ENCODE measurements around the gene TRAPPC6A.

TRAPPC6A gene

GRCh38 chr19:45173816-45174215 is 4.2 kb downstream of the TRAPPC6A start:
- DNase-seq (ENCODE audit: low read depth, low spot score) = peak; percentile 75
- no peak overlapping the region for H3K4me3 ChIP-seq (ENCODE audit: low read depth, low read length)
- CTCF ChIA-PET = interaction anchor here (1.4 kb wide), 1 partner anchor 10 kb away, joined by 4 read pairs; no protein-coding TSS in a partner anchor
- no peak for TF ChIP-seq CTCF (IDR thresholded peaks at IDR 0.05; ENCODE audit: insufficient read depth, low read length, missing control alignments)
- POLR2A ChIA-PET = no interaction called here

- ChIA-PET POLR2A (no interaction called here), CTCF (interaction anchor here (0.5 kb wide), 1 partner anchor 221 kb away, joined by 4 read pairs; no protein-coding TSS in a partner anchor)
- no peak overlapping the region for H3K4me3 ChIP-seq (ENCODE audit: low read depth, low read length)
Observed at GRCh38 chr19:45172611-45173208, 5.3 kb downstream of the TRAPPC6A start.

GRCh38 chr19:45172173-45172572 is 5.9 kb downstream of the TRAPPC6A start:
- ChIA-PET CTCF (interaction anchor here (0.5 kb wide), 1 partner anchor 222 kb away, joined by 4 read pairs; no protein-coding TSS in a partner anchor), POLR2A (no interaction called here)
- TF ChIP-seq CTCF (IDR thresholded peaks at IDR 0.05; ENCODE audit: insufficient read depth, low read length, missing control alignments) = no peak
- DNase-seq (ENCODE audit: low read depth, low spot score) = no peak
- H3K4me3 ChIP-seq (ENCODE audit: low read depth, low read length) = no peak overlapping the region

More at GRCh38 chr19:45172611-45173208, 5.3 kb downstream of the TRAPPC6A start:
- no peak for TF ChIP-seq CTCF (IDR thresholded peaks at IDR 0.05; ENCODE audit: insufficient read depth, low read length, missing control alignments)
- no peak for DNase-seq (ENCODE audit: low read depth, low spot score)

- no peak overlapping the region for H3K4me3 ChIP-seq (ENCODE audit: low read depth, low read length)
- DNase-seq (ENCODE audit: low read depth, low spot score) = no peak
- ChIA-PET CTCF (interaction anchor here (0.7 to 1.0 kb wide), 2 partner anchors 46 to 112 kb away, joined by 3 read pairs; no protein-coding TSS in a partner anchor), POLR2A (no interaction called here)
- no peak for TF ChIP-seq CTCF (IDR thresholded peaks at IDR 0.05; ENCODE audit: insufficient read depth, low read length, missing control alignments)
Observed at GRCh38 chr19:45171211-45171623, 6.8 kb downstream of the TRAPPC6A start.

GRCh38 chr19:45170146-45171106 is 7.6 kb downstream of the TRAPPC6A start:
- POLR2A ChIA-PET = no interaction called here
- no peak overlapping the region for H3K4me3 ChIP-seq (ENCODE audit: low read depth, low read length)
- no peak for DNase-seq (ENCODE audit: low read depth, low spot score)
- CTCF ChIA-PET = interaction anchor here (1.0 to 1.2 kb wide), 3 partner anchors 8 to 45 kb away, joined by 3 to 4 read pairs (median 4); partner anchors contain the start of genes BLOC1S3, NKPD1 and TRAPPC6A
- no peak for TF ChIP-seq CTCF (IDR thresholded peaks at IDR 0.05; ENCODE audit: insufficient read depth, low read length, missing control alignments)

- CTCF ChIA-PET = interaction anchor here (1.1 to 1.2 kb wide), 2 partner anchors 9 kb away, joined by 4 read pairs; partner anchors contain the start of genes BLOC1S3, NKPD1 and TRAPPC6A
- DNase-seq (ENCODE audit: low read depth, low spot score) = no peak
- POLR2A ChIA-PET = interaction anchor here (0.8 kb wide), 1 partner anchor 8 kb away, joined by 3 read pairs; the partner anchor contains the start of gene TRAPPC6A
- TF ChIP-seq CTCF (IDR thresholded peaks at IDR 0.05; ENCODE audit: insufficient read depth, low read length, missing control alignments) = no peak
- H3K4me3 ChIP-seq (ENCODE audit: low read depth, low read length) = no peak overlapping the region
Observed at GRCh38 chr19:45169602-45170001, 8.4 kb downstream of the TRAPPC6A start.
